Measurements from ENCODE around the gene GLYATL3.
A peak's percentile ranks its signal among the peaks of the same experiment; 100 is the strongest.
"Not testable (repeated sequence)": the region's sequence is repeated elsewhere in the genome, so short reads cannot be mapped to it uniquely, and the experiment has no call there.

Gene GLYATL3

DNA sequence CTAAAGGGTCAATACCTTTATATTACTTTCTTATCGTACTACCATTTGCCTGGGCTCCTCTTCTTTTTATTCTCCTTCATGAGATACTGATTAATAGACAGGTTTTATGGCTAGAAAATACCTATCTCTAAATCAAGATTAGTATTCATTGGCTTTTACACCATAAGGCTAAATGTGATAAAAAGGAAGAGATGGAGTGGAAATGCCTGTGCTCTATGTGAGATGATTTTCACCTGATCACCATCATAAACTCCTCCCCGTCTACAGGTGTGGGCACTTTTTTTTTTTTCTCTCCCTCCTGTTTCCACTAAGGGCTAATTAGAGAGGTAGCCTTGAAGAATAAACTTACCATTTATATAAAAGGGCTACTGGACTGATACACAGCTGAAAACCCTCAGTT is at the start of gene GLYATL3:
Gene GLYATL3 (plus strand): TSS at position 301 of the 400 bp plus-strand sequence. CDS start 12,068 bp downstream, outside the sequence.
- DNase-seq (ENCODE audit: low spot score) = no peak

DNA sequence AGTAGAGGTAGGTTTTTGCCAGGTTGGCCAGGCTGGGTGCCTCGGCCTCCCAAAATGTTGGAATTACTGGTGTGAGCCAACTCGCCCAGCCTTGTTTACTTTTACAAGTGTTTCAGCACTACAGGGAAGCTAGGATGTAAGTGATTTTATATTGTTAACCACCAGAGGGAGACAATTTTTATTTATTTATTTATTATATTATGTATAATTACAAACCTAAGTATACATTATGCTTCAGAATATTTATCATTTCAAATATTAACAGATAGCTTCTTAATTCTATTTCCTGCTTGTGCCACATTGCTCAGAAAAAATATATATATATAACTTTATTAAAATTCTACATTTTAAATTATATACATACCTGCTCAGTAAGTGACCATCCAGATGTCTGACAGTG is 46.5 kb upstream of the GLYATL3 start:
- DNase-seq (ENCODE audit: low spot score) = no peak

DNA sequence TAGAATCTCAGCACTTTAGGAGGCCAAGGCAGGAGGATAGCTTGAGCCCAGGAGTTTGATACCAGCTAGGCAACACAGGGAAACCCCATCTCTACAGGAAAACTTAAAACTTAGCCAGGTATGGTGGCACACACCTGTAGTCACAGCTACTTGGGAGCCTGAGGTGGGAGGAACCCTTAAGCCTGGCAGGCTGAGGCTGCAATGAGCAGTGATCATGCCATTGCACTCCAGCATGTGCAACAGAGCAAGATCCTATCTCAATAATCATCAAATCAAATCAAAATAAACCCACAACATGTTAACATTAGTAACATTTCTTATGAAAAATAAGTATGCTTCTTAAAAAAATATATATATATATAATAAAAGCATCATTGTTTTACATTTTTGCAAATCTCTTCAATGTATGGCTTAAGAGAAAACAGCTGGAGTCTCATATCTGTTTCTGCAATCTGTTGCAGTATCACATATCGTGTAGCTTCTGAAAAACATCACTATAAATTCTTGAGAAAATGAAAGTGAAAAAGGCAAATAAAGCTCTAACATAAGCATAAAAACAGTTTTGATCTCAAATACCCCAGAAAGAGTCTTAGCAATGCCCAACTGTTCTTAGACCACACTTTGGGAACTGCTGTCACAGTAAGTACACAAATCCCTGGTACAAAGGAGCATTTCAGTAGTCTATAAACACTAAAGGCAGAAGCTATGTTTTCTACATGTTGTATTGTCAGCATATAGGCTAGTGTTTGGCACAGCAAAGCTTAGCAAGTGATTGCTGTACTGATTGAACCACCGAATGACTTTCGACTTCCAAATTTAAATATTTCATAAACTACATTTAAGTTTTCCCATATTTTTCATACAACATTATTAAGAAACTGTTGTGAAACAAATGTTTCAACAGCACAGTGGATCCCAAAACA is 44.7 kb upstream of the GLYATL3 start:
- no peak for DNase-seq (ENCODE audit: low spot score)

DNA sequence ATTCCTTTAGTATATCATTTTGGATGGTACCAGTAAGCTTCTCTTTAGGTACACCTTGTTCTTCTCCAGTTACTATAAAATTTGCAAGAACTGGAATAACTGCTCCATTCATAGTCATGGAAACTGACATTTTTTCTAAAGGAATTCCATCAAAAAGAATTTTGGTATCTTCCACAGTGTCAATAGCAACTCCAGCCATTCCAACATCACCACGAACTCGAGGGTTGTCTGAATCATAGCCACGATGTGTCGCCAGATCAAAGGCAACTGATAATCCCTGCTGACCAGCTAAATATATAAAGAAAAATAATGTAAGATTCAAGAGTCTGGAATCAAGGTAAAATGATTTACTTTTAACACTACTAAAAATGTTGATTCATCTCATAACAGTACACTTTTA is 42.0 kb upstream of the GLYATL3 start:
- DNase-seq (ENCODE audit: low spot score) = no peak

DNA sequence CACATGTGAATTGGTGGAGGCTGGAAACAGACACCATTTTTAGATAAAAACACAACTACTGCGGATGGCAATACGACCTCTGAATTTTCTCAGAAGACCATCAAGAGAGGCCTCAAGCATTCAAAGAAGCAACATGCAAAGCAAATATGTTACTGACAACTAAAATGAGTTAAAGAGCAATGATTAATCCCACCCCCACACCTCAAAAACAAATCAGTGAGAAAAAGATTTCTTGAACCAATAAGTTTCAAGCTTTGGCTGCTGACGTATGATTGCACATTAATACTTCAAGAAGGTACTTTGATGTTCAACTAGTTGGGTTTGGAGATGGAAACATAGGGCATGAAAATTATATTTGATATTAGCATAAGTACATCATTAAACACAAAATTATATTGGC is 37.7 kb upstream of the GLYATL3 start:
- no peak for DNase-seq (ENCODE audit: low spot score)

DNA sequence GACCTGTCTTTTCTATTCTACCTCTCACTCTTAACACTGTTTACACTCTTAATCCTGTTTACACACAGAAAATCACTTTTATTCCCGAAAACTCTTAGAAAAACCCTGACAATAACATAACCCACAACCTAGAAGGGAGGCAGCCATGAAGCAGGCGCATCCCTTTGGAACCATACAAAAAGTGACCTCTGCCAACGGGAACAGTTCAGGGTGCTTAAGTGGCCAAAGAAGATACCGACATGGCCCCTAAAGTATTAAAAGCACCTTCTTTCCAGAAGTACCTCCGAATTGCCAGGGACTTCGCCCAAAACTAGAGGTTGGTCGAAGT is 37.2 kb upstream of the GLYATL3 start:
- DNase-seq (ENCODE audit: low spot score) = no peak

DNA sequence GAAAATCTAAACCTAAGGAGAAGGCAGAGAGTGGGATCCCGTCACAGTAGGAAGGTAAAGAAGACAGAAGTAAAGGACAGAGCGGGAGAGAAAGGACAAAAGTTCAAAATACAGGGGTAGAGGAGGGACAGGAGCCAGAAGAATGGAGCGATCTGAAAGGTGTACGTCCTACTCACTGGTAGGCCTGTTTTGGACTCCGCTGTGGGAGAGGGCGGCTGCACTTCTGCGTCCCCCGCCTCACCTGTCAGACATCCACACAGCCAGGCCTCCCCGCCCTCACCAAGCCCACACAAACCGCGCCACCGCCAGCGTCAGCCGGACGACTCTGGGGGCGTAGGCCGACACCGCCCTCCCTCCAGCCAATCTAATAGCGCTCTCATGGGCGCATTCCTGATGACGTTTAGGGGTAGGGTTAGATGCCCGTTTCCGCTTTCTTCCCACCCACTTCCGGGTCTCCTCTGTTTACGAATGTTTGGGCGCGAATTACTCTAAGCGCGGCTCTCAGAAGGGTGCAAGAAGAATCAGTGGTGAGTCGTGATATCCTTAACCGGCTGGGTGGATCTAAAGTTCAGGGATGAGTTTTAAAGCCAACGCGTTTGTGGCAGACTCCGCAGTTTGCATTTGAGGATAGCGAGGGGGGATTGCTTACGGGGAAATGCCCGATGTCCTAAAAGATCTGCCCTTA is 36.7 kb upstream of the GLYATL3 start, which contains the start of the genes CENPQ and MMUT:
Gene CENPQ (plus strand): TSS at position 444 of the 685 bp plus-strand sequence. CDS start 6,807 bp downstream, outside the sequence.
Gene MMUT (minus strand): TSS at position 327 of the 685 bp plus-strand sequence. CDS start 3,787 bp downstream, outside the sequence.
- DNase-seq (ENCODE audit: low spot score) = peak; percentile 88

DNA sequence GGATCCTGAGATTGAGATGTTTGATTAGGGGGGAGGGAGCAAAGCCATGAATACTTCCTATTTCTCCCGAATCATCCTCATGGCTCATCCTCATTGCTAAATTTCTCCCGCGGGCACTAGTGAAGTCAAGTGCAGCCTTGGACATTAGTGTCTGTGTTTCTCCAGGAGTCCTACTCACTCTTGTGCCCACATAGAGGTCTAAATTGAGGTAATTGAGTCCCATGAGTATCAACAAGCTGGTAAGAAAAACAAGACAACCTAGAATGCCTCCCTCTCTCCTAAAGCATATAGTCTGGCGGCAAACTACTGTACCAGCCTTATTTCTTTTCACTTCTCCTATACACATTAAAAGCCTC is 36.1 kb upstream of the GLYATL3 start:
- no peak for DNase-seq (ENCODE audit: low spot score)

DNA sequence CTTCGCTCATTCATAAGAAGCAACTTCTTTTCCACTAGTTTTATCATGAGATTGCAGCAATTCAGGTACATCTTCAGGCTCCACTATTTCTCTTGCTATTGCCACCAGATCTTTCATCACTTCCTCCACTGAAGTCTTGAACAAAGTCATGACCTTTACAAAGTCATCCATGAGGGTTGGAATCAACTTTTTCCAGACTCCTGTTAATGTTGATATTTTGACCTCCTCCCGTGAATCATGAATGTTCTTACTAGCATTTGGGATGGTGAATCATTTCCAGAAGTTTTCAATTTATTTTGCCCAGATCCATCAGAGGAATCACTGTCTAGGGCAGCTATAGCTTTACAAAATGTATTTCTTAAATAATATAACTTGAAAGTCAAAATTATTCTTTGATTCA is 35.0 kb upstream of the GLYATL3 start:
- DNase-seq (ENCODE audit: low spot score) = no peak

DNA sequence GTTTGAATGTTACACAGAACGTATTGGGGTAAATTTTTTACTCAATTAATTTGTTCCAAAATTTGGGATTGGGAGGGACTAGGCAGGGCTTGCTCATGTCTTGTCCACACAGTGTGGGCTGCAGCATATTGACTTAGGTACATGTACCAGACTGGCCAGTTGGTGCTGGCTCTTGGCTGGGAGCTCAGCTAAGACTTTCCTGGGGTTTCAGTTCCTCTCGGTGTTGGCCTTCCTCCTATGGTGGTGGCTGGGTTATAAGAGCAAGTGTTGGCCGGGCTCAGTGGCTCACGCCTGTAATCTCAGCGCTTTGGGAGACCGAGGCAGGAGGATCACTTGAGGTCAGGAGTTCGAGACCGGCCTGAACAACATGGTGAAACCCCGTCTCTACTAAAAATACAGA is 31.7 kb upstream of the GLYATL3 start:
- no peak for DNase-seq (ENCODE audit: low spot score)

DNA sequence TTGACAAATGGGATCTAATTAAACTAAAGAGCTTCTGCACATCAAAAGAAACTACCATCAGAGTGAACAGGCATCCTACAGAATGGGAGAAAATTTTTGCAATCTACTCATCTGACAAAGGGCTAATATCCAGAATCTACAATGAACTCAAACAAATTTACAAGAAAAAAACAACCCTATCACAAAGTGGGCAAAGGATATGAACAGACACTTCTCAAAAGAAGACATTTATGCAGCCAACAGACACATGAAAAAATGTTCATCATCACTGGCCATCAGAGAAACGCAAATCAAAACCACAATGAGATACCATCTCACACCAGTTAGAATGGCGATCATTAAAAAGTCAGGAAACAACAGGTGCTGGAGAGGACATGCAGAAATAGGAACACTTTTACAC is 23.2 kb upstream of the GLYATL3 start:
- not testable (repeated sequence) for DNase-seq (ENCODE audit: low spot score)

DNA sequence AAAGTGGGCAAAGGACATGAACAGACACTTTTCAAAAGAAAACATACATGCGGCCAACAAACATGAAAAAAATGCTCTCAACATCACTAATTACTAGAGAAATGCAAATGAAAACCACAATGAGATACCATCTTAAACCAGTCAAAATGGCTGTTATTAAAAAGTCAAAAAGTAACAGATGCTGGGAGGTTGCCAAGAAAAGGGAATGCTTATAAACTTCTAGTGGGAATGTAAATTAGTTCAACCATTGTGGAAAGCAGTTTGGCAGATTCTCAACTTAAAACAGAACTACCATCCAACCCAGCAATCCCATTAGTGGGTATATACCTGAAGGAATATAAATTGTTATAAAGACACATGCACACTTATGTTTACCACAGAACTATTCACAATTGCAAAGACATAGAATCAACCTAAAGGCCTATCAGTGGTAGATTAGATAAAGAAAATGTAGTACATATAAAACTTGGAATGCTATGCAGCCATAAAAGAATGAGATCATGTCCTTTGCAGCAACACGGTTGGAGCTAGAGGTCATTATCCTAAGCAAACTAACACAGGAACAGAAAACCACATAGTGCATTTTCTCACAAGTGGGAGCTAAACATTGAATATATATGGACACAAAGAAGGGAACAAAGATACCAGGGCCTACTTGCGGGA is 20.3 kb upstream of the GLYATL3 start:
- no peak for DNase-seq (ENCODE audit: low spot score)

DNA sequence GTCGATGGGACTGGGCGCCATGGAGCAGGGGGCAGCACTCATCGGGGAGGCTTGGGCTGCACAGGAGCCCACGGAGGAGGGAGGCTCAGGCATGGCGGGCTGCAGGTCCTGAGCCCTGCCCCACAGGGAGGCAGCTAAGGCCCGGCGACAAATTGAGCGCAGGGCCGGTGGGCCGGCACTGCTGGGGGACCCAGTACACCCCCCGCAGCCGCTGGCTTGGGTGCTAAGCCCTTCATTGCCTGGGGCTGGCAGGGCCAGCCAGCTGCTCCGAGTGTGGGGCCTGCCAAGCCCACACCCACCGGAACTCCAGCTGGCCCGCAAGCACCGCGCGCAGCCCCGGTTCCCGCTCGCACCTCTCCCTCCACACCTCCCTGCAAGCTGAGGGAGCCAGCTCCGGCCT is 17.9 kb upstream of the GLYATL3 start:
- not testable (repeated sequence) for DNase-seq (ENCODE audit: low spot score)

DNA sequence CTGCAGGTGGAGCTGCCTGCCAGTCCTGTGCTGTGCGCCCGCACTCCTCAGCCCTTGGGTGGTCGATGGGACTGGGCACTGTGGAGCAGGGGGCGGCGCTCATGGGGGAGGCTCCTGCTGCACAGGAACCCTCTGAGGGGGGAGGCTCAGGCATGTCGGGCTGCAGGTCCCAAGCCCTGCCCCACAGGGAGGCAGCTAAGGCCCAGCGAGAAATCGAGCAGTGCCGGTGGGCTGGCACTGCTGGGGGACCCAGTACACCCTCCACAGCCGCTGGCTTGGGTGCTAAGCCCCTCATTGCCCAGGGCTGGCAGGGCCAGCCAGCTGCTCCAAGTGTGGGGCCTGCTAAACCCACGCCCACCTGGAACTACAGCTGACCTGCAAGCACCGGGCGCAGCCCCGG is 16.3 kb upstream of the GLYATL3 start:
- DNase-seq (ENCODE audit: low spot score) = not testable (repeated sequence)

DNA sequence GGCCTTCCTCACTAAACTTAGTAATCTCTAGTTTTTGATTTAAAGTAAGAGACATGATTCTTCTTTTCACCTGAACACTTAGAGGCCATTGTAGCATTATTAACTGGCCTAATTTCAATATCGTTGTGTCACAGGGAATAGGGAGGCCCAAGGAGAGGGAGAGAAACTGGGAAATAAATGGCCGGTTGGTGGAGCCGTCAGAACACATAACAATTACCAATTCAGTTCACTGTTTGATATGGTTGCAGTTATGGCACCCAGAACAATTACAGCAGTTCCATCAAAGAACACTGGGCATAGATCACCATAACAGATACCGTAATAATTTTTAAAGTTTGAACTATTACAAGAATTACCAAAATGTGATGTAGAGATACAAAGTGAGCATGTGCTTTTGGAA is 9.1 kb upstream of the GLYATL3 start:
- no peak for DNase-seq (ENCODE audit: low spot score)

DNA sequence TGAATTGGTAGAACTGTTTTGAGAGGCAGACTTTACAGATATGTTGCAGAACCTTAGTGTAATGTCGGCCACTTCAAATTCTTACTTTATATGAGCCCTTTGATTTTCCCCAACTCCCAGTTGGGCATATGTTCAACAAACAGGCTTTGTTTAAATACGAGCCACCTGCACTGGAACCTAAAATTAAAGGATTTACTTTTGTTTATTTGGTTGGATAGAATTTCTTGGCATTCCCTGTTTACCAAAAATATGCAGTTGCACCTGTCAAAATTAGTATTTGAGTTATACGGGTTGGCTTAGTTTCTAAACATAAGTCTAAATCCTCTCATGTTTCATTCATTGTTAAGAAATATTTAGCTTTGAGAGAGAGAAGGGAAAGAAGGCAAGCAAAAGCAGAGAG is 2.4 kb upstream of the GLYATL3 start:
- no peak for DNase-seq (ENCODE audit: low spot score)

DNA sequence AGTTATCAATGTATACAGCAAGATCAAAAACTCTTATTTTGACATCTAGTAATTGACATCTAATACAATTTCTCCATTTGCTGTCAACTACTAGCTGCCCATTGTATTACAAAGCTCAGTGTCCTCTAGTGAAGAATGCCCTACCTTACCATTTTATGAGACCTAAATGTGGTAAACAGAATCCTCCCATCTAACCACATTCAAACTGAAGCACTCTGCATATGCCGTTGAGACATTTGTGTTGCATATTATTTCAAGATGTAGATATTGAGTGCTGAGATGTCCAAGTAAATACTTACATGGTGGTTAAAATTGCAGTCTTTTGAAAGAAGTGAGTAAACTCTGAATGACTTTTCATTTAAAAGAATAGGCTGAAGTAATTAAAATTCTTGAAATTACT is 597 bp upstream of the GLYATL3 start:
- DNase-seq (ENCODE audit: low spot score) = no peak

DNA sequence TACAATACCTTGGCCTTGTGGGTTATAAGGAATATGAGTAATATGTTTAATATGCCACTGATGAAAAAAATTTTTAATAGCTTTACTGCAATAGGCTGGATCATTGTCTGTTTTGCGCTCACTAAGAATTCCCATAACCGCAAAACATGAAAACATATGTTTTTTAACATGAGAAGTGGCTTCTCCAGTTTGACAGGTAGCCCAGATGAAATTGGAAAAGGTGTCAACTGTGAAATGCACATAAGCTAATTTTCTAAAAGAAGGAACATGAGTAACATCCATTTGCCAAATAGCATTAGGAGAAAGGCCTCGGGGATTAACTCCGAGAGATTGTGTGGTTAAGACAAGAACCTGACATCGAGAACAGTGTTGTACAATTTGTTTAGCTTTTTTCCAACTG is 4.9 kb downstream of the GLYATL3 start:
- DNase-seq (ENCODE audit: low spot score) = no peak

DNA sequence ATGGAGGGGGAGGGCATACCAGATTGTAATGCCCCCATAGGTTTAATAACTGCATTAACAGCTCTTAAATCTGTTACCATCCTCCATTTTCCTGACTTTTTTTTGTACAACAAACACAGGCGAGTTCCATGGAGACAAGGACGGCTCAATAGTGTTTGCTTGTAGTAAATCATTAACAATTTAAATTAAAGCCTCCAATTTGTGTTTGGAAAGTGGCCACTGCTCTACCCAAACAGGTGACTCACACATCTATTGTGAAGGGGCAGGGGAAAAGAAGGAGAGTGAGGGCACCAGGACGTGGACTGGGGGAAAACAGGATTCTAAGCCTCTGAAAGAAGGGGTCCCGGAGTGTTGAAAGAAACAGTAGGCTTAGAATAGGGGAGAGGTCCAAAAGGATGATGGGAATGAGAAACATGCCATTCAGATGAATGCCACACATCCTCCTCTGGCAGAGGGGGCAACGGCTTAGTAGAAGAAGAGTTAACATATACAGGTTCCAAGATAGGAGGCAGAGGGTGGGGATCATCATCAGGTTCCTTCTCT is 6.9 kb downstream of the GLYATL3 start:
- DNase-seq (ENCODE audit: low spot score) = no peak

DNA sequence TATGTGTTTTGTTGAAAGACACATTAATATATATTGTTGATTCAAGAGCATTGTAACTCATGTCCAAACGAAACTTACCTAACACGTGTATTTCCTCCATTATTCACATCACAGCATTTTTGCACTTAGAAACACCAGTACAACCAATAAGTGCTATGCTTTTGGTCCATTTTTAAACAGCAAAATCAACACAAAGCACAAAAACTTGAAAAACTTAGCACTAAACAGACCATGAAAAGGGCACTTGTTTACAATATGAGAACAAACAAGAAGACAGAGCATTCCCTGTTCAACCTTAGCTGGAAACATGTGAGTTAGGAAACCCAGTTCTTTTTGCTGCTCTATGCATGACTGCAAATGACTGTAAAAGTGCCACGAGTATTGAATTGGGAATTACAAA is 9.6 kb downstream of the GLYATL3 start:
- DNase-seq (ENCODE audit: low spot score) = no peak

DNA sequence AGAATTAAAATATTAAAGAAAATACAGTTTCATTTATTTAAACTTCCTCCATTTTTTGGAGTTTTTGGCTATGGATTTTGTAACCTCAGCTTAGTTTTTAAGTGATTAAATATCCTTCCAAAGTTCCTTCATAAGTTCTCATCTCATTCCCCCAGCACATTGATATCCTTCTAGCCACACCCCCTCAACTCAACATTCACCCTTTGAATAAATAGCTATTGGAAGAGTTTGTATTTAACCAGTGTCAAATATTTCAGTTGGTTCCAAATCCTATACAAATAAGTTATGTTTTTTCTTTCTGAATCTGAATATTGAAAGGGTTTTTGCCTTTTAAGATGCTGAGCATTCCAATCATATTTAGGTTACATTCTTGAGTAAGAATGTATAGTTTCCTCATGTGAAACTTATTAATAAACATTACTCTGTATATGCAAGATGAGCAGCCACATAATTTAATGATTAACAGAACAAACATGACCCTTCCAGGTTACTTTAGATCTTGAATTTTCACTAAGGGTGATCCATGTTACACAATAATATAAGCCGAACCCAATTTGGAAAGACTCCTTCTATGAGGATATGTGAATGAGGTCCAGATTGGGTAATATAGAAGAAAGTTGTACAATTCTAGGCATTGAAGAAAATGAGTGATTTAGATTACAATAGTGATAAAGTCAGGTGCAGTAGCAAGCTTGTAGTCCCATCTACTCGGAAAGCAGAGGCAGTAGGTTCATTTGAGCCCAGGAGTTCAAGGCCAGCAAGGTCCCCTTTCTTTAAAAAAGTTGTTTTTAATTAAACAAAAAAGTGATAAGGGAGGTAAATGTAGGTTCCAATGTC is 13.6 kb downstream of the GLYATL3 start:
- no peak for DNase-seq (ENCODE audit: low spot score)

All from hepatic stellate cell (primary cell).